Measurements from ENCODE around the gene IL16. TPM values are rescaled to one million over a fixed set of nuclear protein-coding genes. Genes with fewer than 3 reads are reported as not detected.

The IL16 gene
- total RNA-seq = 284 and 287 TPM in 2 replicates
- 120 TPM for total RNA-seq (2013)
- 96.1 and 181 TPM in 2 replicates for polyA plus RNA-seq
- polyA minus RNA-seq = 122 and 123 TPM in 2 replicates

- Histone ChIP-seq H3K9ac (ENCODE audit: low read length) (no peak within 1 kb of the TSS), H3K79me2 (ENCODE audit: control insufficient read depth, insufficient read depth, low read length) (no peaks in the 10 kb centered on the region), H4K20me1 (ENCODE audit: control insufficient read depth, insufficient read depth, low read length, poor library complexity, severe bottlenecking) (no peaks in the 10 kb centered on the region), H2AFZ (ENCODE audit: insufficient read depth, low read depth, low read length, poor library complexity, severe bottlenecking) (no peak within 1 kb of the TSS), H3K4me2 (replicated peaks; ENCODE audit: low read depth, low read length, poor library complexity, severe bottlenecking) (no peak within 1 kb of the TSS), H3K9me3 (ENCODE audit: control extremely low read depth in 1 of 3, control insufficient read depth in 2 of 3, insufficient read depth in 1 of 3, low read length in 2 of 3) (no peaks in the 10 kb centered on the region), H3K27me3 (replicated peaks in 1 of 4; ENCODE audit: control extremely low read depth in 1 of 4, control insufficient read depth in 3 of 4, insufficient read depth in 4 of 4, low read length in 3 of 4) (peaks cover 0 to 4% (median 0%) of the 10 kb centered on the region in 4 experiments), H3K4me1 (ENCODE audit: control insufficient read depth in 2 of 2, insufficient read depth in 2 of 2, low read length in 2 of 2) (peaks cover 3 to 4% of the 10 kb centered on the region in 2 donors), H3K4me3 (ENCODE audit: control extremely low read depth in 1 of 5, extremely low read depth in 1 of 5, insufficient read depth in 1 of 5, low read depth in 2 of 5, low read length in 4 of 5) (no peak within 1 kb of the TSS), H3K27ac (ENCODE audit: low read length in 2 of 2) (no peak within 1 kb of the TSS), H3K36me3 (replicated peaks in 1 of 2; ENCODE audit: control extremely low read depth in 1 of 2, control insufficient read depth in 1 of 2, extremely low read depth in 1 of 2, insufficient read depth in 2 of 2, low read length in 1 of 2) (no peaks in the 10 kb centered on the region)
- DNase-seq = no peak
- ChIA-PET POLR2A (no interaction called here), CTCF (no interaction called here)
- peaks cover 2% of the 10 kb centered on the region for H3K4me1 Mint-ChIP-seq
- H3K9me3 Mint-ChIP-seq (ENCODE audit: insufficient read depth) = no peaks in the 10 kb centered on the region
- H3K27ac Mint-ChIP-seq = no peak within 1 kb of the TSS
- no peak for ATAC-seq (ENCODE audit: low read depth)
- no peak for TF ChIP-seq CTCF (IDR thresholded peaks at IDR 0.05)
- no peak for TF ChIP-seq EZH2 (IDR thresholded peaks at IDR 0.05; ENCODE audit: borderline replicate concordance, insufficient read depth, low read depth, low read length, poor library complexity, severe bottlenecking)
- H3K4me3 Mint-ChIP-seq = no peak within 1 kb of the TSS
- peaks cover 38% of the 10 kb centered on the region for H3K27me3 Mint-ChIP-seq
- intact Hi-C loops (cut with micrococcal nuclease) = no loop called here
- 88% methylated on average over 16 of the region's 16 CpGs for whole genome bisulfite sequencing (ENCODE audit: insufficient coverage)
Measured at GRCh38 chr15:81196576-81197254, at the start of gene IL16. TSS of gene IL16 (plus strand) at chr15:81196879. CDS start at chr15:81225400, 28,521 bp downstream.

- DNase-seq (no peak), ATAC-seq (ENCODE audit: low read depth) (no peak)
- Histone ChIP-seq H3K27ac (ENCODE audit: low read length in 2 of 2) (no peak overlapping the region), H4K20me1 (ENCODE audit: control insufficient read depth, insufficient read depth, low read length, poor library complexity, severe bottlenecking) (no peaks in the 10 kb centered on the region), H3K36me3 (replicated peaks in 1 of 2; ENCODE audit: control extremely low read depth in 1 of 2, control insufficient read depth in 1 of 2, extremely low read depth in 1 of 2, insufficient read depth in 2 of 2, low read length in 1 of 2) (no peaks in the 10 kb centered on the region), H3K4me2 (replicated peaks; ENCODE audit: low read depth, low read length, poor library complexity, severe bottlenecking) (no peak overlapping the region), H3K4me1 (ENCODE audit: control insufficient read depth in 2 of 2, insufficient read depth in 2 of 2, low read length in 2 of 2) (no peaks in the 10 kb centered on the region), H3K9ac (ENCODE audit: low read length) (no peak overlapping the region), H3K79me2 (ENCODE audit: control insufficient read depth, insufficient read depth, low read length) (no peaks in the 10 kb centered on the region), H3K4me3 (ENCODE audit: control extremely low read depth in 1 of 5, extremely low read depth in 1 of 5, insufficient read depth in 1 of 5, low read depth in 2 of 5, low read length in 4 of 5) (no peak overlapping the region), H3K27me3 (replicated peaks in 1 of 4; ENCODE audit: control extremely low read depth in 1 of 4, control insufficient read depth in 3 of 4, insufficient read depth in 4 of 4, low read length in 3 of 4) (no peaks in the 10 kb centered on the region), H2AFZ (ENCODE audit: insufficient read depth, low read depth, low read length, poor library complexity, severe bottlenecking) (no peak overlapping the region), H3K9me3 (ENCODE audit: control extremely low read depth in 1 of 3, control insufficient read depth in 2 of 3, insufficient read depth in 1 of 3, low read length in 2 of 3) (no peaks in the 10 kb centered on the region)
- 94% methylated on average over 2 of the region's 7 CpGs for WGBS (ENCODE audit: insufficient coverage)
- intact Hi-C loops (cut with micrococcal nuclease) = no loop called here
- ChIA-PET CTCF (interaction anchor here (7.5 kb wide), 1 partner anchor 115 kb away, joined by 117 read pairs; no protein-coding TSS in a partner anchor), POLR2A (no interaction called here)
- Mint-ChIP-seq H3K4me3 (no peak overlapping the region), H3K27ac (no peak overlapping the region), H3K9me3 (ENCODE audit: insufficient read depth) (no peaks in the 10 kb centered on the region), H3K27me3 (peaks cover 13% of the 10 kb centered on the region), H3K4me1 (no peaks in the 10 kb centered on the region)
- TF ChIP-seq EZH2 (IDR thresholded peaks at IDR 0.05; ENCODE audit: borderline replicate concordance, insufficient read depth, low read depth, low read length, poor library complexity, severe bottlenecking) (no peak), CTCF (IDR thresholded peaks at IDR 0.05) (no peak)
Measured at GRCh38 chr15:81151389-81151788, 45.3 kb upstream of the IL16 start.
